GM12878 (cell line): ENCODE results near the gene SFXN5. TPM values are rescaled to one million over a fixed set of nuclear protein-coding genes. Genes with fewer than 3 reads are reported as not detected.

Source experiments
- ATAC-seq: fragments of 200-7000 bp; cut with Tn5 transposase; 3 replicates; pipeline ENCODE4 v1.9.1; 2020; ENCODE audit warnings: mild to moderate bottlenecking, moderate library complexity
- Bru-seq: library from RNA; stranded (reverse); fragments of 400-500 nt; gene quantifications from one replicate; lab custom pipeline; 2021; lab: Mats Ljungman, UMichigan
- BruChase-seq, 2 experiments: library from RNA; stranded (reverse); fragments of 400-500 nt; gene quantifications; one replicate each; lab custom pipeline; 2021; lab: Mats Ljungman, UMichigan
- BruUV-seq: library from RNA; stranded (reverse); fragments of 400-500 nt; replicated peaks from 2 replicates; lab custom pipeline; 2021; lab: Mats Ljungman, UMichigan
- CTCF ChIA-PET: fragments of 300-600 bp; sonication (Branson Sonifier 250); formaldehyde crosslinking; extraction: SDS; loops from one replicate; lab custom pipeline; 2021; ENCODE audit warnings: inconsistent platforms; lab: Yijun Ruan, JAX
- POLR2A ChIA-PET: fragments of 350-600 bp; formaldehyde crosslinking; extraction: SDS; loops from one replicate; lab custom pipeline; 2021; ENCODE audit warnings: inconsistent platforms; lab: Charles Lee
- RAD21 ChIA-PET: fragments of 300-600 bp; sonication (Branson Sonifier 250); formaldehyde crosslinking; loops from one replicate; lab custom pipeline; 2023; ENCODE audit warnings: antibody characterized with exemption; ENCODE audit not compliant: unreplicated experiment; lab: Charles Lee
- SMC1A ChIA-PET: fragments of 300-600 bp; sonication (Branson Sonifier 250); formaldehyde crosslinking; loops from one replicate; lab custom pipeline; 2023; ENCODE audit not compliant: unreplicated experiment, uncharacterized antibody; lab: Charles Lee
- DNase-seq: peaks from one replicate; pipeline ENCODE4 v3.0.0-alpha.2; 2011; ENCODE audit warnings: low read depth, low spot score
- FAIRE-seq: peaks from 3 replicates; lab custom pipeline; 2011; peaks lifted over from hg19 to GRCh38; lab: Jason Lieb, UNC
- H2AFZ ChIP-seq: 2 replicates; pipeline ENCODE4 v1.6.0; 2011; ENCODE audit warnings: low read depth, low read length, control low read depth; ENCODE audit not compliant: control insufficient read depth
- H3K27ac ChIP-seq: 2 replicates; pipeline ENCODE4 v1.5.1; 2011; ENCODE audit warnings: control low read depth; ENCODE audit not compliant: control insufficient read depth, insufficient read depth
- H3K27me3 ChIP-seq, 2 experiments: replicated peaks in 1 of 2; 2 replicates each; pipeline versions ENCODE4 v1.6.0 to v1.6.1; 2011; ENCODE audit warnings: low read length in 1 of 2; ENCODE audit not compliant: control insufficient read depth in 2 of 2, insufficient read depth in 2 of 2
- H3K36me3 ChIP-seq, 2 experiments: 2 replicates each; pipeline ENCODE4 v1.5.1; 2011; ENCODE audit warnings: low read length in 1 of 2; ENCODE audit not compliant: control insufficient read depth in 2 of 2, insufficient read depth in 2 of 2
- H3K4me1 ChIP-seq: 2 replicates; pipeline ENCODE4 v1.6.1; 2011; ENCODE audit warnings: mild to moderate bottlenecking, low read length, moderate library complexity, mixed read lengths; ENCODE audit not compliant: control insufficient read depth, insufficient read depth
- H3K4me2 ChIP-seq: 2 replicates; pipeline ENCODE4 v1.6.0; 2011; ENCODE audit warnings: control low read depth; ENCODE audit not compliant: control insufficient read depth, insufficient read depth
- H3K4me3 ChIP-seq: fragments of 200-600 bp; sonication (generic); 2 replicates; pipeline ENCODE4 v1.5.1; 2016
- H3K79me2 ChIP-seq: 2 replicates; pipeline ENCODE4 v1.6.0; 2011; ENCODE audit warnings: low read length; ENCODE audit not compliant: control insufficient read depth, insufficient read depth
- H3K9ac ChIP-seq: 2 replicates; pipeline ENCODE4 v1.8.0; 2011; ENCODE audit warnings: low read length, control low read depth, mixed read lengths; ENCODE audit not compliant: control insufficient read depth, insufficient read depth
- H3K9me3 ChIP-seq: replicated peaks from 3 replicates; pipeline ENCODE4 v1.5.1; 2011; ENCODE audit warnings: mild to moderate bottlenecking, low read length; ENCODE audit not compliant: control insufficient read depth, insufficient read depth
- H4K20me1 ChIP-seq: 2 replicates; pipeline ENCODE4 v1.6.0; 2011; ENCODE audit not compliant: control insufficient read depth, insufficient read depth
- KDM1A ChIP-seq: fragments of 200-600 bp; sonication (generic); IDR thresholded peaks from 2 replicates; pipeline ENCODE4 v1.6.1; 2016; ENCODE audit warnings: borderline replicate concordance
- RAD51 ChIP-seq: fragments of 450-650 bp; IDR thresholded peaks from 2 replicates; pipeline ENCODE4 v1.6.1; 2016; ENCODE audit warnings: moderate library complexity, mild to moderate bottlenecking, inconsistent platforms
- SIN3A ChIP-seq: IDR thresholded peaks from 2 replicates; pipeline ENCODE4 v1.6.1; 2012; ENCODE audit warnings: low read depth, low read length, improper control_type of control experiment
- WGBS: methylation state at CpG from one replicate; pipeline ENCODE4 v1.1.6; 2016; ENCODE audit warnings: low lambda C conversion rate; ENCODE audit not compliant: insufficient replicate concordance, insufficient coverage; ENCODE audit errors: missing lambda C conversion rate; 5-methylcytosine and 5-hydroxymethylcytosine counted together
- in situ Hi-C: fragments of 300-500 bp; cut with MboI; formaldehyde crosslinking; loops from 9 replicates; pipeline ENCODE4 v1.14.3; 2018; ENCODE audit warnings: mixed read lengths
- intact Hi-C: fragments of 100-400 bp; cut with micrococcal nuclease; formaldehyde crosslinking; loops from one replicate; pipeline ENCODE4 v1.14.2; 2022; ENCODE audit not compliant: unreplicated experiment
- long read RNA-seq, 2 experiments: library from polyadenylated mRNA; unstranded; transcript quantifications; one replicate each; pipeline ENCODE4 v2.0.0, GENCODE V29; 2019 to 2020
- polyA minus RNA-seq, 3 experiments: library from RNA; depleted of rRNA, polyadenylated mRNA; stranded (reverse); fragments of >200 nt; gene quantifications; 2 replicates each; pipeline ENCODE4 v1.2.3, GENCODE V29; 2011
- polyA plus RNA-seq, 11 experiments: library from polyadenylated mRNA; depleted of rRNA in 4 of 11; unstranded in 6 of 11; stranded (reverse) in 5 of 11; fragments of >200 nt; fragmentation: Nextera tagmentation in 4 of 11; fragmentation: Illumina TruSeq in 1 of 11; extraction: Ambion mirVana in 4 of 11; extraction: Trizol in 1 of 11; gene quantifications; 1 replicate in 1 of 11; 2 replicates in 10 of 11; pipeline versions ENCODE4 v1.2.1 to v1.2.3, GENCODE V29; 2011 to 2016; ENCODE audit warnings: inconsistent platforms in 2 of 11, missing spikeins in 2 of 11, low read depth in 1 of 11
- total RNA-seq, 4 experiments: library from RNA; depleted of rRNA in 3 of 4; stranded (reverse); fragments of >200 nt in 3 of 4; fragmentation: Illumina TruSeq in 1 of 4; extraction: Trizol in 1 of 4; gene quantifications; 2 replicates each; pipeline versions ENCODE4 v1.2.1 to v1.2.3, GENCODE V29; 2013 to 2021
- TF ChIP-seq, protein P1 (sequence below): fragments of 450-650 bp; formaldehyde crosslinking; IDR thresholded peaks from 2 replicates; pipeline ENCODE4 v1.4.0; 2022; ENCODE audit warnings: mild to moderate bottlenecking, moderate library complexity
- TF ChIP-seq, protein P2 (sequence below): fragments of 450-650 bp; IDR thresholded peaks from 2 replicates; pipeline ENCODE4 v1.6.1; 2018; ENCODE audit warnings: mild to moderate bottlenecking, low read depth, moderate library complexity; ENCODE audit not compliant: partially characterized antibody

The SFXN5 gene, protein sequence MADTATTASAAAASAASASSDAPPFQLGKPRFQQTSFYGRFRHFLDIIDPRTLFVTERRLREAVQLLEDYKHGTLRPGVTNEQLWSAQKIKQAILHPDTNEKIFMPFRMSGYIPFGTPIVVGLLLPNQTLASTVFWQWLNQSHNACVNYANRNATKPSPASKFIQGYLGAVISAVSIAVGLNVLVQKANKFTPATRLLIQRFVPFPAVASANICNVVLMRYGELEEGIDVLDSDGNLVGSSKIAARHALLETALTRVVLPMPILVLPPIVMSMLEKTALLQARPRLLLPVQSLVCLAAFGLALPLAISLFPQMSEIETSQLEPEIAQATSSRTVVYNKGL
- 10.4 and 11.9 TPM in 2 replicates for total RNA-seq (2013; cell fraction: nucleolus; rRNA removed)
- 7.4 and 10.7 TPM in 2 replicates for total RNA-seq (2014; rRNA removed)
- total RNA-seq (2014; rRNA removed; fragmentation: Illumina TruSeq; extraction: Trizol), result 6.4 and 7.4 TPM in 2 replicates
- total RNA-seq (2021), result 11.5 and 12.2 TPM in 2 replicates
- 2.0 TPM for polyA plus RNA-seq (2011; ENCODE audit: low read depth)
- polyA plus RNA-seq (2011; rRNA removed), result 5.8 and 13.4 TPM in 2 replicates
- 11.0 and 13.0 TPM in 2 replicates for polyA plus RNA-seq (2011; cell fraction: cytosol; rRNA removed)
- polyA plus RNA-seq (2011; cell fraction: nucleus; rRNA removed), result 26.1 and 28.2 TPM in 2 replicates
- polyA plus RNA-seq (2012), result 3.8 and 4.3 TPM in 2 replicates
- polyA plus RNA-seq (2014; fragmentation: Illumina TruSeq; extraction: Trizol), result 11.7 and 15.4 TPM in 2 replicates
- polyA plus RNA-seq (2014; fragmentation: Nextera tagmentation; extraction: Ambion mirVana), result 1 to 10 TPM; 3.3 to 4.0 TPM
- 10.3 and 10.6 TPM in 2 replicates for polyA plus RNA-seq (2014; rRNA removed)
- 10 to 100 TPM; 15.7 to 15.9 TPM for polyA plus RNA-seq (2016; fragmentation: Nextera tagmentation; extraction: Ambion mirVana)
- polyA minus RNA-seq (2011; rRNA and poly(A)+ RNA removed), result 8.9 and 12.1 TPM in 2 replicates
- 2.2 and 3.7 TPM in 2 replicates for polyA minus RNA-seq (2011; cell fraction: cytosol; rRNA and poly(A)+ RNA removed)
- polyA minus RNA-seq (2011; cell fraction: nucleus; rRNA and poly(A)+ RNA removed), result 9.7 and 19.6 TPM in 2 replicates
- percentile 45 among the genes with signal in this experiment for Bru-seq, nascent RNA
- BruChase-seq, experiment 1, labeled RNA remaining after a 6-hour chase, result percentile 49 among the genes with signal in this experiment
- percentile 50 among the genes with signal in this experiment for BruChase-seq, experiment 2, labeled RNA remaining after a 2-hour chase
- long read RNA-seq, experiment 1, full-length matches to known transcripts, result 2 of 7 reads
- long read RNA-seq, experiment 1, partial matches to known transcripts, result 2 of 7 reads
- long read RNA-seq, experiment 1, other reads (novel, unspliced or antisense), result 3 of 7 reads
- long read RNA-seq, experiment 2, full-length matches to known transcripts, result 4 of 8 reads
- long read RNA-seq, experiment 2, partial matches to known transcripts, result 1 of 8 reads
- long read RNA-seq, experiment 2, other reads (novel, unspliced or antisense), result 3 of 8 reads

GRCh38 chr2:73071360-73072128, at the start of gene SFXN5:
TSS of gene SFXN5 (minus strand) at chr2:73071712. CDS start at chr2:73071705, 7 bp downstream.
- 2% methylated on average over 65 of the region's 67 CpGs for WGBS
- POLR2A ChIA-PET, result interaction anchor here (0.9 kb wide), 1 partner anchor 9 kb away, joined by 3 read pairs; no protein-coding TSS in a partner anchor
- Histone ChIP-seq H3K79me2 (peaks cover 2% of the 10 kb centered on the region; the same call in 1 of the 2 replicates), H3K4me3 (peak within 1 kb of the TSS; percentile 77), H3K9me3 (no peaks in the 10 kb centered on the region), H3K27me3 (peaks cover 0 to under 1% of the 10 kb centered on the region in 2 experiments; a peak in 2 of 4 replicates), H3K9ac (peak within 1 kb of the TSS; percentile 85), H3K4me1 (no peaks in the 10 kb centered on the region), H3K36me3 (no peaks in the 10 kb centered on the region), H3K4me2 (peak within 1 kb of the TSS; percentile 94), H3K27ac (peak within 1 kb of the TSS; percentile 86), H4K20me1 (no peaks in the 10 kb centered on the region), H2AFZ (peak within 1 kb of the TSS; percentile 98)
- peak; percentile 95 for FAIRE-seq
- intact Hi-C loops, result loop anchor here (5.0 kb wide), 2 partner anchors 154 to 179 kb away; partner anchors contain the start of gene EMX1
- CTCF ChIA-PET, result interaction anchor here (1.0 to 1.9 kb wide), 4 partner anchors 140 to 184 kb away, joined by 4 to 6 read pairs (median 6); partner anchors contain the start of gene SPR
- RAD21 ChIA-PET, result interaction anchor here (1.2 kb wide), 1 partner anchor 98 kb away, joined by 3 read pairs; no protein-coding TSS in a partner anchor
- DNase-seq, result peak; percentile 40
- ATAC-seq, result peak; percentile 95
- BruUV-seq, result TSS peak; percentile 32
- SMC1A ChIA-PET, result no interaction called here
- in situ Hi-C loops, result no loop called here
- TF ChIP-seq SIN3A, result 0 out of 2 replicates have a peak, but pooled peaks have one; percentile 46
- no peak for TF ChIP-seq RAD51
- TF ChIP-seq, protein P1, sequence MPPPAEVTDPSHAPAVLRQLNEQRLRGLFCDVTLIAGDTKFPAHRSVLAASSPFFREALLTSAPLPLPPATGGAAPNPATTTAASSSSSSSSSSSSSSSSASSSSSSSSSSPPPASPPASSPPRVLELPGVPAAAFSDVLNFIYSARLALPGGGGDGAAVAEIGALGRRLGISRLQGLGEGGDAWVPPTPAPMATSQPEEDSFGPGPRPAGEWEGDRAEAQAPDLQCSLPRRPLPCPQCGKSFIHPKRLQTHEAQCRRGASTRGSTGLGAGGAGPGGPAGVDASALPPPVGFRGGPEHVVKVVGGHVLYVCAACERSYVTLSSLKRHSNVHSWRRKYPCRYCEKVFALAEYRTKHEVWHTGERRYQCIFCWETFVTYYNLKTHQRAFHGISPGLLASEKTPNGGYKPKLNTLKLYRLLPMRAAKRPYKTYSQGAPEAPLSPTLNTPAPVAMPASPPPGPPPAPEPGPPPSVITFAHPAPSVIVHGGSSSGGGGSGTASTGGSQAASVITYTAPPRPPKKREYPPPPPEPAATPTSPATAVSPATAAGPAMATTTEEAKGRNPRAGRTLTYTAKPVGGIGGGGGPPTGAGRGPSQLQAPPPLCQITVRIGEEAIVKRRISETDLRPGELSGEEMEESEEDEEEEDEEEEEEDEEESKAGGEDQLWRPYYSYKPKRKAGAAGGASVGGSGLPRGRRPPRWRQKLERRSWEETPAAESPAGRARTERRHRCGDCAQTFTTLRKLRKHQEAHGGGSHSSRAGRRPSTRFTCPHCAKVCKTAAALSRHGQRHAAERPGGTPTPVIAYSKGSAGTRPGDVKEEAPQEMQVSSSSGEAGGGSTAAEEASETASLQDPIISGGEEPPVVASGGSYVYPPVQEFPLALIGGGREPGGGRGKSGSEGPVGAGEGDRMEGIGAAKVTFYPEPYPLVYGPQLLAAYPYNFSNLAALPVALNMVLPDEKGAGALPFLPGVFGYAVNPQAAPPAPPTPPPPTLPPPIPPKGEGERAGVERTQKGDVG (CRISPR knock-in tag), result no peak
- TF ChIP-seq, protein P2, sequence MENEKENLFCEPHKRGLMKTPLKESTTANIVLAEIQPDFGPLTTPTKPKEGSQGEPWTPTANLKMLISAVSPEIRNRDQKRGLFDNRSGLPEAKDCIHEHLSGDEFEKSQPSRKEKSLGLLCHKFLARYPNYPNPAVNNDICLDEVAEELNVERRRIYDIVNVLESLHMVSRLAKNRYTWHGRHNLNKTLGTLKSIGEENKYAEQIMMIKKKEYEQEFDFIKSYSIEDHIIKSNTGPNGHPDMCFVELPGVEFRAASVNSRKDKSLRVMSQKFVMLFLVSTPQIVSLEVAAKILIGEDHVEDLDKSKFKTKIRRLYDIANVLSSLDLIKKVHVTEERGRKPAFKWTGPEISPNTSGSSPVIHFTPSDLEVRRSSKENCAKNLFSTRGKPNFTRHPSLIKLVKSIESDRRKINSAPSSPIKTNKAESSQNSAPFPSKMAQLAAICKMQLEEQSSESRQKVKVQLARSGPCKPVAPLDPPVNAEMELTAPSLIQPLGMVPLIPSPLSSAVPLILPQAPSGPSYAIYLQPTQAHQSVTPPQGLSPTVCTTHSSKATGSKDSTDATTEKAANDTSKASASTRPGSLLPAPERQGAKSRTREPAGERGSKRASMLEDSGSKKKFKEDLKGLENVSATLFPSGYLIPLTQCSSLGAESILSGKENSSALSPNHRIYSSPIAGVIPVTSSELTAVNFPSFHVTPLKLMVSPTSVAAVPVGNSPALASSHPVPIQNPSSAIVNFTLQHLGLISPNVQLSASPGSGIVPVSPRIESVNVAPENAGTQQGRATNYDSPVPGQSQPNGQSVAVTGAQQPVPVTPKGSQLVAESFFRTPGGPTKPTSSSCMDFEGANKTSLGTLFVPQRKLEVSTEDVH, result no peak
- no peak for TF ChIP-seq KDM1A
